Measurements from ENCODE around the gene COL25A1. TPM values are rescaled to one million over a fixed set of nuclear protein-coding genes. Genes with fewer than 3 reads are reported as not detected.

Gene COL25A1
- total RNA-seq, 1 donor from 2014 or later: 0.73 TPM

DNA sequence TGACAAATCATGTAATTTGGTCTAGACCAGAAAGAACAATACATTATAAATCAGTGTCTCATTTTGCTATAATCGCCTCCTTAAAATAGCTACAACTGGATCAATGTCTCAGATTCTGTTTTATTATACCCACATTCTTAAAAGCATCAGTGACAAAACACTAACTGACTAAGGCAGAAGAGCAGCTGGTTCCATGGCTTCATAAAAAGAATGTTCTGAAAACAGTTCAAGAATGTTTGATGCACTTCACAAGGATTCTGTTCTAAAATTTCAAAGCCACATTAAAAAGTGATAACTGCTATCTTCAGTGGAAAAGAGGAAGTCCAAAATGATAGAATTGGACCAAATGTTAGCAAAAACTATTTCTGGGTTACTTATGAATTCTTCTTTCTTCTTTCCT, 69.8 kb downstream of the COL25A1 start:
- no peak for DNase-seq (ENCODE audit: missing footprints)
- no peak for ATAC-seq
- intact Hi-C loops (cut with DNase I): no loop called here

- no peak for ATAC-seq
Observed at GRCh38 chr4:109231331-109231730, 71.1 kb downstream of the COL25A1 start.

DNA sequence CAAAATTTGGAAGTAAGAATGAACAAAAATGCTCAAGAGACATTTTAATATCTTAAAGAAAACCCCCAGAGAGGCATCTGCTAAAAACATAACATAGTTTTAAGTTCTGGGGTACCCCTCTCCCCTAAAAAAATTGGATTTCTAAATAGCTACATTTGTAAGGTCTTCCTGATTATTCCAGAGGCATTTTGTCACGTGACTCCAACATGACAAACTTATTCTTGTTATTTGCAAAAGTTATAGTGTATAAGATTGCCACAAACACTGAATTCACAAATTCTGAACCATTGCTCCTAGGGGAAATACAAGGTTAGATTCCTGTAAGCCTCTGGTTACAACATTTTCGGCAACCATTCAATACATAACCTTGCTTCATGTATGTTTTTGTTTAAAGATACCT, 73.4 kb downstream of the COL25A1 start:
- no peak for ATAC-seq
- DNase-seq (ENCODE audit: missing footprints): no peak
- intact Hi-C loops (cut with DNase I): no loop called here

More at GRCh38 chr4:109231331-109231730, 71.1 kb downstream of the COL25A1 start:
- no peak for DNase-seq (ENCODE audit: missing footprints)
- intact Hi-C loops (cut with DNase I): no loop called here

- intact Hi-C loops (cut with DNase I): no loop called here
- ATAC-seq (peak; percentile 63), DNase-seq (ENCODE audit: missing footprints) (no peak)
Observed at GRCh38 chr4:109218288-109218687, 84.2 kb downstream of the COL25A1 start.

DNA sequence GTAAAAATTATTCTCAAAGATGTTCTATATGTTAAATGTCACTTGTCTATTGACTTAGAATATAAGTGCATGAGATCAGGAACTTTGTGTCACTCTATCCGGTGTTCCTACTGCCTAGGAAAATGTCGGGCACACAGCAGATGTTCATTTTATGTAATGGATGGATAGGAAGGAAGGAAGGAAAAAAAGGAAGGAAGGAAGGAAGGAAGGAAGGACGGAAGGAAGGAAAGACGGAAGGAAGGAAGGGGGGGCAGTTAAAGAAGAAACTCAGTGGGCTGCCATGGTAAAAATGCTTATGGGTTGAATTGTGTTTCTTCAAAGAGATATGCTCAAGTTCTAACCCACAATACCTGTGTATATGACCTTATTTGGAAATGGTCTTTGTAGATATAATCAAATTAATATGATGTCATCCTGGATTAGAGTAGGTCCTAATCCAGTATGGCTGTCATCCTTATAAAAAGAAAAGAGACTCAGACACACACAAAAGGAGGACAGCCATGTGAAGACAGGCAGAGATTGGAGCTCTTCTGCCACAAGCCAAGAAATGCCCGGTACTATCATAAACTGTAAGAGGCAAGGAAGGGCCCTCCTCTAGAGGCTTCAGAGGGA, 86.3 kb downstream of the COL25A1 start:
- ATAC-seq (no peak), DNase-seq (ENCODE audit: missing footprints) (no peak)
- intact Hi-C loops (cut with DNase I): no loop called here

DNA sequence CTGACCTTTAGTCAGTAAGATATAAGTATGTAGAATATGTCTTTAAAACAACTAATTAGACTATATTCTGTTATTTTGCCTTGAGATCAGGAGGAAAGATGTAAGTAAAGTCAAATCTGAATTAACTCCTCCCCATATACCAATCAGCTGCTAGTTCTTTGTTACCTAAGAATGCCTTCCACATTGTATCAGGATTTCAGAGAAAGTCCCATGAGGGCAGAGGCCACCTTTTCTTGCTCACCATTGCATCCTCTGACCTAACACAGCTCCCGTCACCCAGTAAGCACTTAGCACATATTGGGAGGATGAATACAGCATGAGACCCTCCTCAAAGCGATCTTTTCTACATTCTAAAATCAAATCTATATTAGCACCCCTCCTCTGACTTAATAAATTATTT, 87.0 kb downstream of the COL25A1 start:
- intact Hi-C loops (cut with DNase I): no loop called here
- ATAC-seq (no peak), DNase-seq (ENCODE audit: missing footprints) (no peak)

GRCh38 chr4:109214622-109215301, 87.7 kb downstream of the COL25A1 start:
- no peak for ATAC-seq
- intact Hi-C loops (cut with DNase I): no loop called here
- DNase-seq (ENCODE audit: missing footprints): no peak

GRCh38 chr4:109213056-109213455, 89.4 kb downstream of the COL25A1 start:
- ATAC-seq: no peak
- no peak for DNase-seq (ENCODE audit: missing footprints)
- intact Hi-C loops (cut with DNase I): no loop called here

DNA sequence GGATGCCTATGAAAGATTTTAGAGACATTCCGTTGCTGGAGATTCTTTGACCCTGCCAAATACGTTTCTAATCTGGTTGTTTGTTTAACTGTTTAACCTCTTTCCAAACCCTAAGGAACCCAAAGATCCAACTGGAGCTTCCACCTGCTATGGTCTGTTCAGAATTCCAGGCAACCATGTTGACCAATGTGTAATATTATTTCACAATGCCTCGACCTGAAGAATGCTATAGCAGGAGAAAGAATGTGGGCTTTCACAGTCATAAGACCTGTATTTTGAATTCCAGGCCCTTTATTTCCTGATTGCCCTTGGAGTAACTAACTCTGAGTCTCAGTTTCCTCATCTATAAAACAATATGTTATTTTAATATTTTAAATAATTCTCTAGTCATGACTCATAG, 90.8 kb downstream of the COL25A1 start:
- intact Hi-C loops (cut with DNase I): no loop called here
- ATAC-seq (no peak), DNase-seq (ENCODE audit: missing footprints) (no peak)

- ATAC-seq (no peak), DNase-seq (ENCODE audit: missing footprints) (no peak)
- intact Hi-C loops (cut with DNase I): no loop called here
Observed at GRCh38 chr4:109209647-109210046, 92.8 kb downstream of the COL25A1 start.

GRCh38 chr4:109207898-109208297, 94.6 kb downstream of the COL25A1 start:
- intact Hi-C loops (cut with DNase I): no loop called here

DNA sequence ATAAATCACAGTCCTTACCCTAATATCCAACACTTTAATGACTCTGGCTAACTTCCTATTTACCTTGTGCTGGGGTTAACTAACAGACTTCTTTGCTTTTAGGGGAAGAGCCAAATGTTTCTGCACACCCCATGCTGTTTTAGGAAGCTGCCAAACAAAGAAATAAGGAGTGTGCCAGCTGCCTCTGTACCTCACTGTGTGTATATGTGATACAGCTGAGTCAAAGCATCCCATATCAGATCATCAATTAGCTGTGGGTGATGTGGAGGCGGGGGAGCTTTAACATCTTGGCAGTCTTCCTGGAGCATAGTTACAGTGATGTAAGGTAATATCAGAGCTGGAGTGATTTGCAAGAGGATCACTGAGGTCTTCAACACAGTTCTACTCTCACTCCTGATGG, 95.4 kb downstream of the COL25A1 start:
- intact Hi-C loops (cut with DNase I): no loop called here
- DNase-seq (ENCODE audit: missing footprints) (no peak), ATAC-seq (no peak)

More at GRCh38 chr4:109207898-109208297, 94.6 kb downstream of the COL25A1 start:
- no peak for DNase-seq (ENCODE audit: missing footprints)
- no peak for ATAC-seq

DNA sequence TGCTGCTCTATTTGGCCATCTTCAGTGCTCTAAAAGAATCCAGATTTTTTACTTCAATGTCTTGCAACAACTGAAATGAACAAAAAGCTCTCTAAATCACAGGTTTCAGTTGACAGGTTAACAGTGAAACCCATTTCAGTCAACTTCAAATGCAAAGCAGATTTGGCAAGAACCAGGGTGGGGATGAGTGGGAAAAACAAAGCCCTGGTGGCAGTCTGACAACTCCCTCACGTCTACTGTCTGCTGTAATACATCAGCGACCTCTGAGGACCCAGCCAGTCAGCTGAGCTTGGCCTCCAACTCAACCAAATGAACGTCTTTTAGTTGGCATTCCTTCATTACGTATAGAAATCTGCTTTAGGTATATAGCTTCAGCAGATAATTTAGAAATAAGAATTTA, 95.8 kb downstream of the COL25A1 start:
- ATAC-seq (no peak), DNase-seq (ENCODE audit: missing footprints) (no peak)
- intact Hi-C loops (cut with DNase I): no loop called here

DNA sequence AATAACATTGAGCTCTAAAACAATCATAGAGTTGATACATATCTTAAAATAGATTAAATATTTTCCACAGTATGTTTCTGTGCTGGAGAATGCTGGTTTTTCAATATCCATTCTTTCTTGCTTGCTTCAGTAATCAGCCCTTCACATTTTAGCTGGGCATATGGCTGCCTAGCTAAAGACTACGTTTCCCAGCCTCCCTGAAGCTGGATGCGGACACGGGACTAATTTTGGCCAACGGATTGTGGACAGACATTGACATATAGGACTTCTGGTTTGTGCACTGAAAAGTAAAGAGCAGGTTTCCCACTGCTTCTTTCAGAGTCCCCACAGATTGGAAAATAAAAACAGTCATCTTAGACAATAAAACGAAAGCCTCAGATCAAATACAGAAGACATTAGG, 97.3 kb downstream of the COL25A1 start:
- no peak for DNase-seq (ENCODE audit: missing footprints)
- no peak for ATAC-seq
- intact Hi-C loops (cut with DNase I): no loop called here

DNA sequence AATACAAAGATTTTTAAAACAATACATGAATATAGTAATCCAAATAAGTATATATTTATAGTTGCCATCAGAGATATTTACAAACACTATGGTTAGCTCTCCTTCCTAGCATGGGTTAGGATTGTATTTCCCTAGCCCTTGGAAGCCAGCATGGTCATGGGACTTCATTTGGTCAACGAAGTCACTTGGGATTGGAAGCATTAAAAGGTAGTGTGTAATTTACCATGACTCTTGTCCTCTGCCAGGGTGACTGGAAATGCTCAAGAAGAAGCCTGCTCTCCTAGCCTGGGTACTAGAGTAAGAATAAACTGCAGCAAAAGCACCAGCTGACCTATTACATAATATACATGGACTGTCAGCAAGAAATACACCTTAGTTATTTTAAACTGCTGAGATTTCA, 102.9 kb downstream of the COL25A1 start:
- ATAC-seq: no peak
- intact Hi-C loops (cut with DNase I): no loop called here
- no peak for DNase-seq (ENCODE audit: missing footprints)

DNA sequence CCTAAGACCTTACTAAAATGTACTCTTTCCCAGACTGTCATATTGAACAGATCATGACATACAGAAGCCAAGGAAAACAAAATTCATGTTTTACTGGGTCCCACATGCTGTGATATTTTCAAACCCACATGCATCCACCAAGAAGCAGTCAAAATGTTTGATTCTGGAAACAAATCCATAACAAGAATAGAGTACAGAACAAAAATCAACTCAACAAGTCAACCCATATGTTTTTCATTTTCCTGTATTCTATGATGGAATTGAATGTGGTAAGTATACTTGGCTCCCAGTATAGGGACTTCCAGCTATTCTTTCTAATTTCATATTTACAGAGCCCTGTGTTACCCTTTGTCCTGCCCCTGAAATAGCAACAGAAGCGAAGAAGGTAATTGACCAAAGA, 106.8 kb downstream of the COL25A1 start:
- intact Hi-C loops (cut with DNase I): no loop called here
- DNase-seq (ENCODE audit: missing footprints): no peak
- ATAC-seq: no peak

GRCh38 chr4:109191216-109191615, 111.2 kb downstream of the COL25A1 start:
- intact Hi-C loops (cut with DNase I): no loop called here
- ATAC-seq: no peak
- DNase-seq (ENCODE audit: missing footprints): no peak

- intact Hi-C loops (cut with DNase I): loop anchor here (10.0 kb wide), 1 partner anchor 118 kb away; the partner anchor contains the start of gene COL25A1
- DNase-seq (ENCODE audit: missing footprints): no peak
- ATAC-seq: no peak
Observed at GRCh38 chr4:109186458-109186945, 116.0 kb downstream of the COL25A1 start.

- intact Hi-C loops (cut with DNase I): loop anchor here (10.0 kb wide), 1 partner anchor 119 kb away; the partner anchor contains the start of gene COL25A1
- no peak for DNase-seq (ENCODE audit: missing footprints)
- ATAC-seq: no peak
Observed at GRCh38 chr4:109185951-109186350, 116.5 kb downstream of the COL25A1 start.

GRCh38 chr4:109185548-109185947, 116.9 kb downstream of the COL25A1 start:
- ATAC-seq: no peak
- intact Hi-C loops (cut with DNase I): loop anchor here (10.0 kb wide), 1 partner anchor 119 kb away; the partner anchor contains the start of gene COL25A1

More at GRCh38 chr4:109185548-109185947, 116.9 kb downstream of the COL25A1 start:
- no peak for DNase-seq (ENCODE audit: missing footprints)

All from Right ventricle myocardium inferior (tissue), 1 donor.